Activated CD4-positive, CD25-positive, alpha-beta regulatory T cell treated with anti-CD3 and anti-CD28 coated beads, Interleukin-2, amount 50 U/mL, for 16 hours (primary cell): ENCODE measurements around the gene KCNIP3.

Source experiments
- DNase-seq: peaks from one replicate; pipeline ENCODE4 v3.0.0-alpha.2; 2020; ENCODE audit warnings: low read depth, low spot score

The KCNIP3 gene

GRCh38 chr2:95294579-95295250, 2.4 kb upstream of the KCNIP3 start:
- no peak for DNase-seq

- no peak for DNase-seq
These were observed 1.8 kb upstream of the KCNIP3 start for GRCh38 chr2:95295376-95295775.

GRCh38 chr2:95296011-95296410, 1.1 kb upstream of the KCNIP3 start:
- DNase-seq = no peak

GRCh38 chr2:95297639-95298395, 670 bp downstream of the KCNIP3 start:
- DNase-seq = no peak

- no peak for DNase-seq
These were observed 1.5 kb downstream of the KCNIP3 start for GRCh38 chr2:95298486-95299111.

GRCh38 chr2:95299961-95300360, 2.8 kb downstream of the KCNIP3 start:
- DNase-seq = no peak

GRCh38 chr2:95300450-95300849, 3.3 kb downstream of the KCNIP3 start:
- no peak for DNase-seq

GRCh38 chr2:95301186-95301585, 4.0 kb downstream of the KCNIP3 start:
- no peak for DNase-seq

GRCh38 chr2:95301876-95302641, 4.9 kb downstream of the KCNIP3 start:
- DNase-seq = no peak

- DNase-seq = no peak
These were observed 6.2 kb downstream of the KCNIP3 start for GRCh38 chr2:95303191-95303919.

- no peak for DNase-seq
These were observed 8.4 kb downstream of the KCNIP3 start for GRCh38 chr2:95305380-95306061.

- DNase-seq = no peak
These were observed 9.3 kb downstream of the KCNIP3 start for GRCh38 chr2:95306336-95306895.

GRCh38 chr2:95307036-95307435, 9.9 kb downstream of the KCNIP3 start:
- DNase-seq = no peak

GRCh38 chr2:95307878-95308277, 10.7 kb downstream of the KCNIP3 start:
- DNase-seq = no peak

- DNase-seq = no peak
These were observed 11.4 kb downstream of the KCNIP3 start for GRCh38 chr2:95308426-95308990.

- DNase-seq = no peak
These were observed 12.5 kb downstream of the KCNIP3 start for GRCh38 chr2:95309599-95309998.

- no peak for DNase-seq
These were observed 13.1 kb downstream of the KCNIP3 start for GRCh38 chr2:95310216-95310615.

- no peak for DNase-seq
These were observed 13.5 kb downstream of the KCNIP3 start for GRCh38 chr2:95310651-95311050.

- no peak for DNase-seq
These were observed 14.8 kb downstream of the KCNIP3 start for GRCh38 chr2:95311815-95312542.
